Caco-2 (cell line): Measurements from ENCODE around the gene MAD1L1. TPM values are rescaled to one million over a fixed set of nuclear protein-coding genes. Genes with fewer than 3 reads are reported as not detected.

Source experiments
- BruUV-seq: library from RNA; stranded (reverse); fragments of 400-500 nt; replicated peaks from 2 replicates; lab custom pipeline; 2021; lab: Mats Ljungman, UMichigan
- CTCF ChIA-PET: fragments of 300-600 bp; sonication (Branson Sonifier 250); formaldehyde crosslinking; loops from one replicate; lab custom pipeline; 2022; ENCODE audit warnings: antibody characterized with exemption; lab: Charles Lee
- POLR2A ChIA-PET: fragments of 300-600 bp; sonication (Branson Sonifier 250); formaldehyde crosslinking; loops from one replicate; lab custom pipeline; 2022; ENCODE audit warnings: antibody characterized with exemption; lab: Charles Lee
- DNase-seq, 2 experiments: peaks; one replicate each; pipeline versions ENCODE4 v3.0.0 to v3.0.0-alpha.2; 2020 to 2022
- H3K27me3 ChIP-seq: replicated peaks from 2 replicates; pipeline ENCODE4 v1.6.0; 2011; ENCODE audit warnings: low read length; ENCODE audit not compliant: control insufficient read depth, insufficient read depth
- H3K36me3 ChIP-seq: 2 replicates; pipeline ENCODE4 v1.5.1; 2011; ENCODE audit warnings: low read length; ENCODE audit not compliant: control insufficient read depth, insufficient read depth
- H3K4me1 ChIP-seq: fragments of 250-450 bp; sonication (Bioruptor Pico); 2 replicates; pipeline ENCODE4 v1.5.1; 2020; ENCODE audit warnings: mild to moderate bottlenecking
- H3K4me3 ChIP-seq: 2 replicates; pipeline ENCODE4 v1.5.1; 2011; ENCODE audit warnings: low read depth, mild to moderate bottlenecking, control low read depth, low read length
- H3K9me3 ChIP-seq: fragments of 250-450 bp; sonication (Bioruptor Pico); 2 replicates; pipeline ENCODE4 v1.5.1; 2020; ENCODE audit warnings: mild to moderate bottlenecking, moderate library complexity
- H3K27ac Mint-ChIP-seq: one replicate; pipeline ENCODE4 v1.8.0; 2022; ENCODE audit warnings: mixed read lengths; ENCODE audit not compliant: unreplicated experiment
- H3K27me3 Mint-ChIP-seq: one replicate; pipeline ENCODE4 v1.8.0; 2022; ENCODE audit warnings: mixed read lengths; ENCODE audit not compliant: insufficient read depth, unreplicated experiment
- H3K36me3 Mint-ChIP-seq: one replicate; pipeline ENCODE4 v1.8.0; 2022; ENCODE audit warnings: mild to moderate bottlenecking, mixed read lengths; ENCODE audit not compliant: insufficient read depth, unreplicated experiment
- H3K4me1 Mint-ChIP-seq: one replicate; pipeline ENCODE4 v1.8.0; 2022; ENCODE audit warnings: low read depth, mixed read lengths; ENCODE audit not compliant: unreplicated experiment
- H3K4me3 Mint-ChIP-seq: one replicate; pipeline ENCODE4 v1.8.0; 2022; ENCODE audit warnings: mild to moderate bottlenecking, moderate library complexity, mixed read lengths; ENCODE audit not compliant: unreplicated experiment
- H3K9me3 Mint-ChIP-seq: one replicate; pipeline ENCODE4 v1.8.0; 2022; ENCODE audit warnings: mixed read lengths; ENCODE audit not compliant: unreplicated experiment
- intact Hi-C: fragments of 100-400 bp; cut with micrococcal nuclease; formaldehyde crosslinking; loops from one replicate; pipeline ENCODE4 v1.10.0; 2022; ENCODE audit not compliant: unreplicated experiment
- total RNA-seq: library from RNA; stranded (reverse); gene quantifications from 2 replicates; pipeline ENCODE4 v1.2.3, GENCODE V29; 2022
- TF ChIP-seq, protein P1 (sequence below), 2 experiments: fragments of 200-600 bp in 1 of 2; IDR thresholded peaks; 1 replicate in 1 of 2; 2 replicates in 1 of 2; pipeline versions ENCODE4 v1.5.1 to v1.8.0; 2011 to 2022; ENCODE audit warnings: antibody characterized with exemption in 1 of 2, control low read depth in 1 of 2, inconsistent platforms in 1 of 2, low read depth in 1 of 2, low read length in 1 of 2, mild to moderate bottlenecking in 1 of 2, moderate library complexity in 1 of 2; ENCODE audit not compliant: insufficient read depth in 1 of 2, severe bottlenecking in 1 of 2, unreplicated experiment in 1 of 2

Gene MAD1L1
- total RNA-seq, 1 experiment from 2014 or later = 58.6 TPM

DNA sequence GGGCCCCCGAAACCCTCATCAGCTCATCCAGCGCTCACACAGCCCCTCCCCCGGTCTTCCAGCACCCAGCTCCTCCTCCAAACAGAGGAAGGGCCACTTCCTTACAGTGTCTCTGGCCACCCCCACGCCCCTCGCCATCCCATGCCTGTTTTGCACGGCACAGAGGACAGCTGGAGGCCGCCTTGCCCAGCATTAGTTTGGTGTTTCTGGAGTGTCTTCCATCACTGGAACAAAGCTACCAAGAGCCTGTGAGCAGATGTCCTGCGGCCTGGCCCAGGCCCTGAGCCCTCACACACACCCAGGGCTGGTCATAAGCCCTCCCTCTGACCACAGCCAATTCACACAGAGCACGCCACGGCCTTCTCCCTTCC, 82.3 kb downstream of the MAD1L1 start:
- H3K27ac Mint-ChIP-seq = peak overlapping the region; percentile 59
- no peaks in the 10 kb centered on the region for H3K4me1 ChIP-seq
- H3K36me3 Mint-ChIP-seq = peaks cover 36% of the 10 kb centered on the region
- TF ChIP-seq, protein P1, sequence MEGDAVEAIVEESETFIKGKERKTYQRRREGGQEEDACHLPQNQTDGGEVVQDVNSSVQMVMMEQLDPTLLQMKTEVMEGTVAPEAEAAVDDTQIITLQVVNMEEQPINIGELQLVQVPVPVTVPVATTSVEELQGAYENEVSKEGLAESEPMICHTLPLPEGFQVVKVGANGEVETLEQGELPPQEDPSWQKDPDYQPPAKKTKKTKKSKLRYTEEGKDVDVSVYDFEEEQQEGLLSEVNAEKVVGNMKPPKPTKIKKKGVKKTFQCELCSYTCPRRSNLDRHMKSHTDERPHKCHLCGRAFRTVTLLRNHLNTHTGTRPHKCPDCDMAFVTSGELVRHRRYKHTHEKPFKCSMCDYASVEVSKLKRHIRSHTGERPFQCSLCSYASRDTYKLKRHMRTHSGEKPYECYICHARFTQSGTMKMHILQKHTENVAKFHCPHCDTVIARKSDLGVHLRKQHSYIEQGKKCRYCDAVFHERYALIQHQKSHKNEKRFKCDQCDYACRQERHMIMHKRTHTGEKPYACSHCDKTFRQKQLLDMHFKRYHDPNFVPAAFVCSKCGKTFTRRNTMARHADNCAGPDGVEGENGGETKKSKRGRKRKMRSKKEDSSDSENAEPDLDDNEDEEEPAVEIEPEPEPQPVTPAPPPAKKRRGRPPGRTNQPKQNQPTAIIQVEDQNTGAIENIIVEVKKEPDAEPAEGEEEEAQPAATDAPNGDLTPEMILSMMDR (IDR thresholded peaks at IDR 0.05; ENCODE audit: insufficient read depth in 1 of 2, low read depth in 1 of 2, low read length in 1 of 2, severe bottlenecking in 1 of 2, unreplicated experiment in 1 of 2) = no peak
- H3K4me3 Mint-ChIP-seq = no peak overlapping the region
- ChIA-PET CTCF (no interaction called here), POLR2A (no interaction called here)
- no peaks in the 10 kb centered on the region for H3K27me3 ChIP-seq
- DNase-seq = no peak
- H3K27me3 Mint-ChIP-seq = no peaks in the 10 kb centered on the region
- H3K4me1 Mint-ChIP-seq = peaks cover 5% of the 10 kb centered on the region
- no peaks in the 10 kb centered on the region for H3K9me3 ChIP-seq
- BruUV-seq = no TSS peak
- H3K9me3 Mint-ChIP-seq = no peaks in the 10 kb centered on the region
- intact Hi-C loops = no loop called here
- H3K4me3 ChIP-seq = no peak overlapping the region
- peaks cover 4% of the 10 kb centered on the region for H3K36me3 ChIP-seq

DNA sequence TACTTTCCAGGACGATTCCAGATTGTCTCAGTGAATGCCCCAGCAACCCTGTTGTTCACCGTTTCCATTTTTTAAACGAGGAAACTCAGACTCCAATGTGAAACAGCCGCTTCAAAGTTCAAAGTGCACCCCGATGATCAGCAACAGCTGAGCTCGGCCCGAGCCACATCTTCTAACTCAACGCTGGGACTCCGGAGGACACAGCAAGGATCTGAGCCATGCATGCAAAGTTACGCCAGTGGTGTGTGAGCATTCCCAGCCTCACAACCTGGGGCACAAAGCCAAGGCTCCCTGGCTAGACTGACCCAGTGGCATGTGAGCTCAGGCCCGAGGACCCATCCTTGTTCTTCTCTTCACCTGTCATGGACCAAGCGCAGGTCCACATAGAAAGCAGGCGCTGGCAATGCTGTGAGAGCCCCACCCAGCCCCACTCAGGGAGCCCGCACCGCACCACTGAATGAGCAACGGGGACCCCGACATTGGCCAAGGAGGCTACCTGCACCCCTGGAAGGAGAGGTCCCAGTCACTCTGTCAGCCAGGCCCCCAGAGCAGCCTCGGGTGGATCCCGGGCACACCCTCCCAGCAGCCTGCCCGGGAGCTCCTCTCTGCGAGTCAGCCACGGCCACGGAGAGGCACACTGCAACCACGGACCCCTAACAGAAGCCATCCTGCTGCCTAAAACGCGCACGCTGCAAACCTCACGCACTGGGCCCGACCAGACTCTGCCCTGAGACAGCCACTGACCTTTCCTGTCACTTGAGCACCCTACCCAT, 82.9 kb downstream of the MAD1L1 start:
- H3K4me3 Mint-ChIP-seq = no peak overlapping the region
- H3K36me3 ChIP-seq = peaks cover 3% of the 10 kb centered on the region

DNA sequence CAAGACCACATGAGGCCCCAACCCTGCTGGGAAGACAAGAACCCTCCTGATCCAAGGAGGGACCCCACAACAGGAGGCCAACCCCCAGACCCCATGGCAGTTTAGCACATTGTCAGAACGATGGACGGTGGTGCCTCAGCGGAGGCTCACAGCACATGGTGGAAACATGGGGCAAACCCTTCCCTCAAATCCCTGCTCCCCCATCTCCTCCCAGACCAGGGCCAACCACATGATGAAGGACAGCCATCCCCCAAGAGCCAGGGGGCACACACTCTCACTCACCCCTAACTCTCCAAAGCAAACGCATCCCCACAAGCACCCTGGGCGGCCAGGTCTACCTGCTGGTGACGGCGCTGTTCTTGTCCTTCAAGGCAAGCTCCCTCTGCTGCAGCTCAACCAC, 83.9 kb downstream of the MAD1L1 start:
- Mint-ChIP-seq H3K27me3 (no peaks in the 10 kb centered on the region), H3K9me3 (no peaks in the 10 kb centered on the region)
- CTCF ChIA-PET = no interaction called here

More for the DNA sequence above, 82.9 kb downstream of the MAD1L1 start:
- no peaks in the 10 kb centered on the region for H3K9me3 Mint-ChIP-seq
- intact Hi-C loops = no loop called here
- Histone ChIP-seq H3K4me3 (no peak overlapping the region), H3K4me1 (no peaks in the 10 kb centered on the region), H3K9me3 (no peaks in the 10 kb centered on the region), H3K27me3 (no peaks in the 10 kb centered on the region)
- no peaks in the 10 kb centered on the region for H3K27me3 Mint-ChIP-seq
- ChIA-PET CTCF (no interaction called here), POLR2A (no interaction called here)
- BruUV-seq = no TSS peak
- peak overlapping the region; percentile 59 for H3K27ac Mint-ChIP-seq
- no peak for DNase-seq
- TF ChIP-seq, protein P1 (IDR thresholded peaks at IDR 0.05; ENCODE audit: insufficient read depth in 1 of 2, low read depth in 1 of 2, low read length in 1 of 2, severe bottlenecking in 1 of 2, unreplicated experiment in 1 of 2) = no peak
- peaks cover 5% of the 10 kb centered on the region for H3K4me1 Mint-ChIP-seq
- peaks cover 38% of the 10 kb centered on the region for H3K36me3 Mint-ChIP-seq

More for the DNA sequence above, 83.9 kb downstream of the MAD1L1 start:
- H3K36me3 Mint-ChIP-seq = peaks cover 38% of the 10 kb centered on the region
- H3K4me1 Mint-ChIP-seq = peaks cover 5% of the 10 kb centered on the region
- Histone ChIP-seq H3K4me3 (no peak overlapping the region), H3K36me3 (peaks cover 3% of the 10 kb centered on the region), H3K27me3 (no peaks in the 10 kb centered on the region), H3K9me3 (no peaks in the 10 kb centered on the region), H3K4me1 (no peaks in the 10 kb centered on the region)
- DNase-seq = no peak
- POLR2A ChIA-PET = no interaction called here
- no TSS peak for BruUV-seq
- H3K27ac Mint-ChIP-seq = no peak overlapping the region
- H3K4me3 Mint-ChIP-seq = no peak overlapping the region
- intact Hi-C loops = no loop called here
- TF ChIP-seq, protein P1 (IDR thresholded peaks at IDR 0.05; ENCODE audit: insufficient read depth in 1 of 2, low read depth in 1 of 2, low read length in 1 of 2, severe bottlenecking in 1 of 2, unreplicated experiment in 1 of 2) = no peak
